HG03064 (cell line): ENCODE measurements around the gene IRF2BP1.
"Not testable (repeated sequence)": the region's sequence is repeated elsewhere in the genome, so short reads cannot be mapped to it uniquely, and the experiment has no call there.

ENCODE experiments used
- ATAC-seq: cut with Tn5 transposase; IDR thresholded peaks from one replicate; pipeline ENCODE4 v1.9.1; 2021; ENCODE audit warnings: low read depth; ENCODE audit not compliant: unreplicated experiment

Gene IRF2BP1

DNA sequence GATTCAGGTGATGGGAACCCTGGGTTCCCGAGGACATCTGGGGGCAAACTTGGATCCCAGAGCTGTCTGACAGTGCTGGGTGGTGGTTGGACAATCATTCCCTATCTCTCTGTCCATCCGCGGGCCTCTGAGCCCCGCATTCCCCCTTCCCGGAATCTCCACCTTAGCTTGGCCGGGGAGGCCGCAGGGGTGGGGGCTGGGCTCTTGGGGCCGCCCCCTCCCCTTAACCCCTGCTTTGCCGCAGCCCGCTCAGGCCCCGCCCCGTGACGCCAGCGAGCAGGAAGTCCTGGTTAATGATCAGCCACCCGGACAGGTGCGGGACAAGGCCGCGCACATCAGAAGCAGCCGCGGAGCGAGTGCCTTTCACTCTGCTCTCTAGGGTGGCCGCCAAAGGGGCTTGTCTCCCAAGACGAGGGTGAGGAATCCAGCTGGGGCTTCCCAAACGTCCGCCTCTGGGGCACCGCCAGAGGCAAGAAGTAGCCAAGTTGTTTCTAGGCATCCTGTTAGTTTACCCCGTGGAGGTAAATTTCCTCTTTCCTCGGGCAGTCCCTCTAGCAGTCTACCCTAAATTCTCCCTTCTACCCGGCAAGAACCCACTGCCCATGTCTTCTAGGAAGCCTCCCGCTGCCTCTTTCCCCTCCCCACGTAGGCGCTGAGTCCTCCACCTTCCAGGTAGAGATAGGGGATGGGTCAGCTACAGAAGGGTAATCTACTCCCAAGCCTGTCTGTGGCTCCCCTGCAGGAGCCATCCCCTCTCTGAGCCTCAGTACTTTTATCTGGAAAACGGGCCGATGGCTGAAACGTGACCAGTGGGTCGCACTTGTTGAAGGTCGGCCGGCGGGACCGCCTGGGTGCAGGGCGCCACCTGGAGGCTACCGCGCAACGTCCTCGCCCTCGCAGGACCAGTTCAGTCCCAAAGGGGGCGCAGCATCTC lies 3.0 kb downstream of the IRF2BP1 start:
- ATAC-seq = no peak

- ATAC-seq = no peak
Measured at GRCh38 chr19:45881909-45882528, 3.9 kb downstream of the IRF2BP1 start.

DNA sequence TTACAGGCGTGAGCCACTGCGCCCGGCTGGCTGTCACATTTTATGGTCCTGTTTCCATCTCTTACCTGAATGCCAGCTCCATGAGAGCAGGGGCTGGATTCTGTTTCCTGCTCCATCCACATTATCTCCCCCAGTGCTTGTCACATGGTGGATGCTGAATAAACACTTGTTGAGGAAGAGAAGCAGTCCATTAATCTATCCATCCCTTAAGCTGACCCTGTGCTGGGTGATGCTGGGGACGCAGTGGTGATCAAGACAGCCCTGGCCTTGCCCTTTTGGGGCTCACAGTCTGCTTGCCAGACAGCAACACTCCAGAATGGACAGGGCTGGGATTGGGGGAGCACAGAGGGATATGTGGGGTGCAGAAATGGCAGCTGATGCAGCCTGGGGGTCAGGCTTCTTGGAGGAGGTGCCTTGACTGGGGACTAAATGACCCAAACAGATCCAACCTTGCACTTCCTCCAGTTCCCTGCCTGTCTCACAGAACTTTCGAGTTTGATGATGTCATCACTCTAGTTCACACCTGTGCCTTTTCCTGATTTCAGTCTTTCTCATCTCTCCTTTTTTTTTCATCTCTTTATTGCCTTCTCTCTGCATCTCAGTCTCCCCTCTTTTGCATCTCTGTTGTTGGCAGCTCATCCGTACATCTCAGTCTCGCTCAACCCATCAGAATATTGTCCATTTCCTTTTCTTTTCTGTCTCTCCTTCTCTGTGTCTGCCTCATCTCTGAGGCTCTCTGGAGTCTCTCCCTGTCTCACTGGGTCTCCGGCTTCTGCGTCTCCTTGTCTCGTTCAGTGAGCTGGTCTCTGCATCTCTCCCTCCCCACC lies 4.6 kb downstream of the IRF2BP1 start:
- no peak for ATAC-seq

DNA sequence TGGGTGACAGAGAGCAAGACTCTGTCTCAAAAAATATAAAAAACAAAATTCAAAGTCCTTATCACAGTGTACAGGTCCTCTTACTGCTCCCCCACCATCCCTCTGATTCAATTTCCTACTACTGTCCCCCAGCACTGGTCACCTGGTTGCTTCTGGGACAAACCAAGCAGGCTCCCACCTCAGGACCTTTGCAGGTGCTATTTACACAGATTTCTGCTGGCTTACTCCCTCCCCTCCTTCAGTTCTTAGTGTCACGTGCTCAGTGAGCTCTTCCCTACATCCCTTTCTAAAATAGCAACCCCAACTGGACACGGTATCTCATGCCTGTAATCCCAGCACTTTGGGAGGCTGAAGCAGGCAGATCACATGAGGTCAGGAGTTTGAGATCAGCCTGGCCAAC lies 6.0 kb downstream of the IRF2BP1 start:
- no peak for ATAC-seq

- ATAC-seq = no peak
Measured at GRCh38 chr19:45879055-45879454, 6.9 kb downstream of the IRF2BP1 start.

DNA sequence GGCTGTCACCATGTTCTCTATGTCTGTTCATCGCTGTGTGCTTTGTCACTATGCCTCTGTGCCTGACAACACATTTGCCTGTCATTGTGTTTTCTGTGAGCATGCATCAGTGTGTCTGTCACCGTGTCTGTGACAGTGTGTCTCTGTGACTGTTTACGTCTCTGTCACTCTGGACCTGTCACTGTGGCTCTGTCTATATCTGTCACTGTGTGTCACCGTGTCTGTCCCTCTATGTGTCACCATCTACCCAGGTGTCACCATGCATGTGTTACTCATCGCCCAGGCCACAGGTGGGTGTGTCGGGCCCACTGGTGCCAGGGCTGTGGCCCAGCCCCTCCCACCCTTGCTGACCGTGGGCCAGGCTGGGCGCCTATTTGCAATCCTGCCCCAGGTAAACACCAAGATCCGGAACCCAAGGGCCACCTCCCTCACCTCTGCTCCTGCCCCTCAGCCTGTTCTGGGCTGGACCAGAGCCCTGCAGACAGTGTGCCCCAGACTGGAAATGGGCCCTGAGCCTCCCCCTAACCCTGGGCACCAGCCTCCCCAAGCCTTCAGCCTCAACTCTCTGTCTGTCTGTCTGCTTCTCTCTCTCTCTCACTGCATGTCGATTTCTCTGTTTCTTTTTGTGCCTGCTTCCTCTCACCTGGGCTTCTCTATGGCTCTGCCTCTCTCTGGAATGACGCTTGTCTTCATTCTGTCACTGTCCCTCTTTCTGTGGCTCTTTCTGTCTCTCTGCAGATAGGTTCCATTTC lies 7.7 kb downstream of the IRF2BP1 start:
- no peak for ATAC-seq

- no peak for ATAC-seq
Measured at GRCh38 chr19:45876411-45877197, 9.3 kb downstream of the IRF2BP1 start.

DNA sequence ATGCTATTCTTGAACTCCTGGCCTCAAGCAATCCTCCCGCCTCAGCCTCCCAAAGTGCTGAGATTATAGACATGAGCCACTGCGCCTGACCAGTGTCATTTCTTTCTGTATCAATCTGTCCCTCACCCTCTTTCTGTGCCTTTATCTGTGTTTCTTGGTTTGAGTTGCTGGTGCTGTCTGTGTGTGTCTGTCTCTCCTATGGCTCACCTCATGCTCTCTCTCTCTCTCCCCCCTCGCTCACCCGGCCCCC lies 9.9 kb downstream of the IRF2BP1 start:
- no peak for ATAC-seq

GRCh38 chr19:45874620-45874966 lies 11.3 kb downstream of the IRF2BP1 start:
- ATAC-seq = no peak

GRCh38 chr19:45873219-45873772 lies 12.6 kb downstream of the IRF2BP1 start:
- ATAC-seq = no peak

- no peak for ATAC-seq
Measured at GRCh38 chr19:45872095-45872919, 13.6 kb downstream of the IRF2BP1 start.

DNA sequence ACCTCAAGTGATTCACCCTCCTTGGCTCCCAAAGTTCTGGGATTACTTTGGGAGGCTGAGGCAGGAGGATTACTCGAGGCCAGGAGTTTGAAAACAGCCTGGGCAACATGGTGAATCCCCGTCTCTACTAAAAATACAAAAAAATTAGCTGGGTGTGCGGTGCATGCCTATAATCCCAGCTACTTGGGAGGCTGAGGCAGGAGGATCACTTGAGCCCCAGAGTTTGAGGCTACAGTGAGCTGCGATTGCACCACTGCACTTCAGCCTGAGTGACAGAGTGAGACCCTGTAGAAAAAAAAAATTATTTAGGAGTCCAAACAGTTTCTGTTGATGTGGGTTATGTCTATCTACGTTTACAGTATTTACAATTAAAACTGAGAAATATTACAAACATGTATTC lies 15.1 kb downstream of the IRF2BP1 start:
- ATAC-seq = no peak

DNA sequence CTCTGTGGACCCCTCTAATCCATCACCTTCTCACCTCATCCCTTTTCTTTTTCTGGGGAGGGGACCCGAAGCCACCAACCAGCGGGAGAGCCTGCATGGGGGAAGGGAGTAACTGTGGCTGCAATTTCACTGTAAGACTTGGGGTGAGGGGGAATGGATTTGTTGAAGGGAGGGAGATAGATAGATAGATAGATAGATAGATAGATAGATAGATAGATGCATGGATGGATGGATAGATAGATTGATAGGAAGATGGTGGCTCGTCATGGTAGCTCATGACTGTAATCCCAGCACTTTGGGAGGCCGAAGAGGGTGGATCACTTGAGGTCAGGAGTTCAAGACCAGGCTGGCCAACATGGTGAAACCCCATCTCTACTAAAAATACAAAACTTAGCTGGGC lies 18.7 kb downstream of the IRF2BP1 start:
- ATAC-seq = not testable (repeated sequence)

DNA sequence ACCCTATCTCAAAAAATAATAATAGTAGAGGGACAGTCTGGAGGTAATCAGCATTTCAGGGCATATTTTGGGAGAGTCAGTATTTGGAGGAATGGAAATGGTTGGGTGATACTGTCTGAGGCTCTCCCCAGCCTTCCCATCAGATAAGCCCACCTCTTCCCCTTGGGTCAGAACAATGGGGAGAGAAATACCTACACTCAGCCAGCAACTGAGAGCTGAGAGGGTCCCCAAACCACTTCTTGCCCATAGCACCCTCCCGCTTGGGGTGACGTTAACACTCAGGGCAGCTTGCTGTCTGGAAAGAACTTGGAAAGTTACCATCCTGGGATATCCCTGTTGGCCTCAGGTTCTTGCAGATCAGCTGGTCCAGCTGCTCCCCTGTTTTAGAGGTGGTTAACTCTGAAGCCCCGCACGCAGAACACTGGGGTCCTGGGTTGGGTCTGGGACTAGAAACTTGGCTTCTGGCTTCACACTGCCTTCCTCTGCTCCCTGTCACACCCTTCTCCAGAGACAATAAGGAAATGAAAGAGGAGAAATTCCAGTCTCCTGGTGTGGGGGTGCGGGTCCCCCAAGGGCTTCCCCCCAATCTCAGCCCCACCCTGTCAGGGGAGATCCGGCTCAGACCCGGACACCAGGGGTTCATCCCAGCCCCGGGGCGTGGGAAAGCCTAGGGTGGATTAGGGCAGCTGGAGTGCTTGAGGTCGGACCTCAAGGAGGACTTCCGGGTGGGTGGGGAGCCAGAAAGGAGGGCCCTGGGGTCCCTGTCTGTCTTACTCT lies 19.4 kb downstream of the IRF2BP1 start:
- ATAC-seq = no peak

DNA sequence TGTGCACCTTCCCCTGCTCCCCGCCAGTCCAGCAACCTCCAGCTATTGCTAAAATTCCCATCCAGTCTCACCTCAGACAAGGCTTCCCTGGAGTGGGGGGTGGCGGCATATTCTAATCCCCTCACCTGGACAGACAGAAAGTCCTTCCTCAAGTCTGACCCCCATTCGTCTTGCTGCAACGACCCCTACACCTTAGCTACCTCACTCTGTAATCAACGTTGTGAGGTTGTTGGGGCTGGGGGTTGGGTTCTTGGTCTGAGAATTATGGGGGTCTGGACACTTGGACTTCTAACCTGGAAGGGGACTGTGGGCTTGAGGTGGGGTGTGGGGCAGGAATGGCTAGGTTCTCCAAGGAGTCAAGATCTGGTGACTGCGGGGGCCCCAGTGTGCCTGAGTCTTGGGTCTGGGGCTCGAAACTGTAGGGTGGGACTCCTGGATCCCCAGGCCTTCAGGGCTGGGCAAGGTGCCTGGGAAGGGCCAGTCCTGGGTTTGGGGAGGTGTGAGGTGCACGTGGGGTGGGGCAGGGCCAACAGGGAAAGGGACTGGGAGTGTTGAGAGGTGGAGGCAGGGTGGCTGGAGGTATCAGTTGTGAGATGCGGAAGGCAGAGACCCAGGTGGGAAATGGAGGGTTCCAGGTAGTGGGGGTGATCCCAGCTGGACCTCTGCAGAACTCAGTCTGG lies 20.5 kb downstream of the IRF2BP1 start:
- ATAC-seq = no peak

DNA sequence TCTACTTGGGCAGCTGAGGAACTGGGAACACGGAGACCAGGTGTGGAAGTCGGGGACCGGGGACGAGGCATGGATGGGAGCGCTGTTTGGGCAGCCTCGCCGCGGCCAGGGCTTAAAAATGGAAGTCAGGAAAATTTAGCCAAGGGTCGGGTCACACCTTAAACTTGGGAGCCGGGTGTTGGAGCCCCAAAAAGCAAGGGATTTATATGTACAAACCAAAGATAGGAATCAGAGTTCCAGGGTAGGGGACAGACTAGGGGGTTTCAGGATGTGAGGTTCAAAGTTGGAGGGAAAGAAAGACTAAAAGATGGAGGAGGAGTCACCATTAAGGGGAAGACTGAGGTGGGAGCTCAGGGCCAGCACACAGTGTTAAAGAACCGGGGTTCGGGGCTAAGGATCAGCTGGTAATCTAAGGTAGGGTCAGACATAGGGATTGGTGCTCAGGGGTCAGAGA lies 21.3 kb downstream of the IRF2BP1 start:
- no peak for ATAC-seq

- ATAC-seq = no peak
Measured at GRCh38 chr19:45863840-45864628, 21.9 kb downstream of the IRF2BP1 start, which contains the start of gene FOXA3. TSS of gene FOXA3 (plus strand) at chr19:45864326. CDS start at chr19:45864457, 131 bp downstream.
